Nephron (organoid): Measurements from ENCODE around the gene PPHLN1.

Experiments
- H3K27ac Mint-ChIP-seq, 3 experiments: 2 replicates each; pipeline ENCODE4 v1.8.0; 2020; ENCODE audit warnings: mixed read lengths in 3 of 3, mild to moderate bottlenecking in 2 of 3, moderate library complexity in 1 of 3
- H3K27me3 Mint-ChIP-seq: 2 replicates; pipeline ENCODE4 v1.8.0; 2021; ENCODE audit warnings: low read depth, mild to moderate bottlenecking, moderate library complexity, mixed read lengths
- H3K36me3 Mint-ChIP-seq: 2 replicates; pipeline ENCODE4 v1.8.0; 2020; ENCODE audit warnings: low read depth, mixed read lengths
- H3K4me1 Mint-ChIP-seq: 2 replicates; pipeline ENCODE4 v1.8.0; 2020; ENCODE audit warnings: mixed read lengths
- H3K4me3 Mint-ChIP-seq, 3 experiments: 2 replicates each; pipeline ENCODE4 v1.8.0; 2020; ENCODE audit warnings: mild to moderate bottlenecking in 3 of 3, mixed read lengths in 3 of 3, moderate library complexity in 2 of 3
- H3K9me3 Mint-ChIP-seq: 2 replicates; pipeline ENCODE4 v1.8.0; 2020; ENCODE audit warnings: mixed read lengths
- TF ChIP-seq, protein P1 (sequence below), 3 experiments: fragments of 200-600 bp; sonication (generic); IDR thresholded peaks; one replicate each; pipeline ENCODE4 v1.5.0; 2021; ENCODE audit warnings: antibody characterized with exemption in 3 of 3; ENCODE audit not compliant: unreplicated experiment in 3 of 3

The PPHLN1 gene

DNA sequence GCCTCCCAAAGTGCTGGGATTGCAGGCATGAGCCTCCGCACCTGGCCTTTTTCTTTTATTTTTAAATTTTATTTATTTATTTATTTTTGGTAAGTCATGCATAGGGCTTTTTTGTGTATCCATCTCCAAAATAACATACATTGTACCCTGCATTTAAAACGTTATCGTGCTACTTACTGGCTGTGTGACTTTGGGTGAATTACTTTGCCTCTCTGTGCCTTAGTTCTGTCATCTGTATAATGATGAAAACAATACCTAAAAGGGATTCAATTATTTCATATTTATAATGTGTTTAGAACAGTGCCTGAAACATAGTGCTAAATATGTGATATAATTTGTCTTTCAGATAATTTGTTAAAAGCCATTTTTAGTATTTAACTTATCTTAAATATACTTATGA is 19.7 kb upstream of the PPHLN1 start:
- TF ChIP-seq, protein P1, sequence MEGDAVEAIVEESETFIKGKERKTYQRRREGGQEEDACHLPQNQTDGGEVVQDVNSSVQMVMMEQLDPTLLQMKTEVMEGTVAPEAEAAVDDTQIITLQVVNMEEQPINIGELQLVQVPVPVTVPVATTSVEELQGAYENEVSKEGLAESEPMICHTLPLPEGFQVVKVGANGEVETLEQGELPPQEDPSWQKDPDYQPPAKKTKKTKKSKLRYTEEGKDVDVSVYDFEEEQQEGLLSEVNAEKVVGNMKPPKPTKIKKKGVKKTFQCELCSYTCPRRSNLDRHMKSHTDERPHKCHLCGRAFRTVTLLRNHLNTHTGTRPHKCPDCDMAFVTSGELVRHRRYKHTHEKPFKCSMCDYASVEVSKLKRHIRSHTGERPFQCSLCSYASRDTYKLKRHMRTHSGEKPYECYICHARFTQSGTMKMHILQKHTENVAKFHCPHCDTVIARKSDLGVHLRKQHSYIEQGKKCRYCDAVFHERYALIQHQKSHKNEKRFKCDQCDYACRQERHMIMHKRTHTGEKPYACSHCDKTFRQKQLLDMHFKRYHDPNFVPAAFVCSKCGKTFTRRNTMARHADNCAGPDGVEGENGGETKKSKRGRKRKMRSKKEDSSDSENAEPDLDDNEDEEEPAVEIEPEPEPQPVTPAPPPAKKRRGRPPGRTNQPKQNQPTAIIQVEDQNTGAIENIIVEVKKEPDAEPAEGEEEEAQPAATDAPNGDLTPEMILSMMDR (IDR thresholded peaks at IDR 0.05; ENCODE audit: unreplicated experiment in 3 of 3) = no peak
- H3K9me3 Mint-ChIP-seq = peaks cover 3% of the 10 kb centered on the region
- H3K27me3 Mint-ChIP-seq = peaks cover 7% of the 10 kb centered on the region
- H3K4me3 Mint-ChIP-seq = no peak overlapping the region
- no peak overlapping the region for H3K27ac Mint-ChIP-seq
- H3K4me1 Mint-ChIP-seq = no peaks in the 10 kb centered on the region
- H3K36me3 Mint-ChIP-seq = peaks cover 7% of the 10 kb centered on the region

DNA sequence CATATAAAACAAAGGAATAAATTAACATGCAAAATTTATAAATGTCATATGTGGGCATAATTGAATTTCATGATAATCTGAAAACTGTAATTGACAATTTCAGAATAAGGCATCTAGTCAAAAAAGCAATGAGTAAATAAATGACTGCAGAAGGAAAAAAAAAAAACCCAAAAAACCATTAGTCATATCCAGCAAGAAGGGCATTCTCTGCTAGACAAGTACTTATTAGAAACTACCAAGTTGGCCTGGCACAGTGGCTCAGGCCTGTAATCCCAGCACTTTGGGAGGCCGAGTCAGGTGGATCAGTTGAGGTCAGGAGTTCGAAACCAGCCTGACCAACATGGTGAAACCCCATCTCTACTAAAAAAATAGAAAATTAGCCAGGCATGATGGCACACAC is 17.6 kb upstream of the PPHLN1 start:
- Mint-ChIP-seq H3K4me1 (no peaks in the 10 kb centered on the region), H3K27ac (no peak overlapping the region), H3K36me3 (peaks cover 12% of the 10 kb centered on the region), H3K4me3 (no peak overlapping the region), H3K27me3 (peaks cover under 1% of the 10 kb centered on the region), H3K9me3 (peaks cover under 1% of the 10 kb centered on the region)
- TF ChIP-seq, protein P1 (IDR thresholded peaks at IDR 0.05; ENCODE audit: unreplicated experiment in 3 of 3) = no peak

DNA sequence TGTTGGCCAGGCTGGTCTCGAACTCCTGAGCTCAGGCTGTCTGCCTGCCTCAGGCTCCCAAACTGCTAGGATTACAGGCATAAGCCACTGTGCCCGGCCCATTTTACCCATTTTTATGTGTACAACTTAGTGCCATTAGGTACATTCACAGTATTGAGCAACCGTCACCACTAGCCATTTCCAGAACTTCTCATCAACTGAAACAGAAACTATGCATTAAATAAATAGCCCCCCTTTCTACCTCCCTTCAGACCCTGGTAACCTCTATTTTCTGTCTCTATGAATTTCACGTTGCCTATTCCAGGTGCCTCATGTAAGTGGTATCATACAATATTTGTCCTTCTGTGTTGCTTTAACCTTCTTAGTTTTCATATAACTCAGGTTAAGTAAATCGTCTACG is 16.0 kb upstream of the PPHLN1 start:
- Mint-ChIP-seq H3K9me3 (no peaks in the 10 kb centered on the region), H3K4me3 (no peak overlapping the region), H3K27me3 (no peaks in the 10 kb centered on the region), H3K36me3 (peaks cover 20% of the 10 kb centered on the region), H3K27ac (no peak overlapping the region), H3K4me1 (no peaks in the 10 kb centered on the region)
- TF ChIP-seq, protein P1 (IDR thresholded peaks at IDR 0.05; ENCODE audit: unreplicated experiment in 3 of 3) = no peak

DNA sequence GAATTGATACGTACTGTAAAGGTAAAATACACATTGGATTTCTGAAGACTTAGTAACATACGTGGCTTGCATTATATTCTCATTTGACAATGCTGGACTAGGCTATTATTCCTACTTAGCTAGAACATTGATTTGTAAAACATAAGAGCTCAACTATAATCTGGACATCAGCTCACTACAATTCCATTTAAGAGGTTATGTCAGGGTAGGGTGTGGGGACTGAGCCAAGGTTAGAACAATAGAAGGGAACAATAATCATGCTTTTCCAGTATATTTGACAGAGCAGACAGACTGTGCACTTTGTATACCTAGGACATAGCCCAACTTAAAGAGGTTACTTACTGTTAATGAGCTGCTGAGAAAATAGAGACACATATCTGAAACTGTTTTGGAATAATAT is 10.9 kb upstream of the PPHLN1 start:
- no peaks in the 10 kb centered on the region for H3K9me3 Mint-ChIP-seq
- TF ChIP-seq, protein P1 (IDR thresholded peaks at IDR 0.05; ENCODE audit: unreplicated experiment in 3 of 3) = no peak
- no peaks in the 10 kb centered on the region for H3K4me1 Mint-ChIP-seq
- H3K27me3 Mint-ChIP-seq = no peaks in the 10 kb centered on the region
- peaks cover 42% of the 10 kb centered on the region for H3K36me3 Mint-ChIP-seq
- H3K27ac Mint-ChIP-seq = no peak overlapping the region
- no peak overlapping the region for H3K4me3 Mint-ChIP-seq

DNA sequence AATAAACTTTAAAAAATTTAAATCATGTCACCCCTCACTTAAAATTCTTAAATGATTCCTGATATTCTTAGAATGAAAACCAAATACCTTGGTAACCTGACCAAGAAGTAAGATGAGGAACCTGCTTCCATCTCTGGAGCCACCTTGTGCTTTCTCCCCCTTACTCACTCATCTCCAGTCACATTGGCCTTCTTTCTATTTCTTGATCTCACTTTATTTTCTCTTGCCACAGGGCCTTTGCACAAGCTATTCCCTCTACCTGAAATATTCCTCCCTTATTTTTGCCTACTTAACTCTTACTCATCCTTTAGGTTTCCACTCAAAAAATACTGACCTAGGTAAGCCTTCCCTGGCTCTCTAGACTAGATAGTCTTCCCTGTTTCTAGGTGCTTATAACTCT is 5.2 kb upstream of the PPHLN1 start:
- H3K4me3 Mint-ChIP-seq = no peak overlapping the region
- H3K27ac Mint-ChIP-seq = no peak overlapping the region
- H3K9me3 Mint-ChIP-seq = no peaks in the 10 kb centered on the region
- H3K36me3 Mint-ChIP-seq = peaks cover 42% of the 10 kb centered on the region
- TF ChIP-seq, protein P1 (IDR thresholded peaks at IDR 0.05; ENCODE audit: unreplicated experiment in 3 of 3) = no peak
- H3K4me1 Mint-ChIP-seq = peaks cover 6% of the 10 kb centered on the region
- no peaks in the 10 kb centered on the region for H3K27me3 Mint-ChIP-seq

DNA sequence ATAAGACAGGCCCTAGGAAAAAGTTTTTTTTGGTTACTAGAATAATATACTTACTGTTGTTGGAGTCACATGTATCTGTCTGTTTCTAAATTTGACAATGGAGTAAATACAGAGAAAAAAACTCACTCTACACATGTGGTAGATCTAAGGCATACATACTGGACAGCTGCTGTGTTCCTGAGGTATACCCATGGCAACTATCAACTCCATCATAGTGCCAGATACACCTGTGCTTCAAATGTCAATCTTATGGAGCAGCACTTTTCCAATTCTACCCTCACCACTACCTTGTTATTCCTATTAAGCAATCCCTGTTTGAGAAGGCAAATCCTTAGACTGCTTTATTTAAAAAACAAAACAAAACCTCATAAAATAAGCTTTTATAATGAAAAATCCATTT is 3.4 kb upstream of the PPHLN1 start:
- H3K4me3 Mint-ChIP-seq = no peak overlapping the region
- TF ChIP-seq, protein P1 (IDR thresholded peaks at IDR 0.05; ENCODE audit: unreplicated experiment in 3 of 3) = no peak
- no peaks in the 10 kb centered on the region for H3K27me3 Mint-ChIP-seq
- H3K36me3 Mint-ChIP-seq = peaks cover 37% of the 10 kb centered on the region
- peaks cover 14% of the 10 kb centered on the region for H3K4me1 Mint-ChIP-seq
- no peak overlapping the region for H3K27ac Mint-ChIP-seq
- no peaks in the 10 kb centered on the region for H3K9me3 Mint-ChIP-seq
